GM23338 (cell line): Measurements from ENCODE around the gene MGAT3.

Experiments
- CREB1 ChIP-seq: fragments of 250-450 bp; sonication (Bioruptor Pico); IDR thresholded peaks from 2 replicates; pipeline ENCODE4 v1.5.0; 2020; ENCODE audit warnings: low read depth, mild to moderate bottlenecking, moderate library complexity
- CTCF ChIP-seq, 2 experiments: fragments of 200-600 bp in 1 of 2; sonication (generic) in 1 of 2; conservative IDR thresholded peaks; 2 replicates each; pipeline versions ENCODE4 v1.5.1 to v1.6.1; 2016 to 2017; ENCODE audit warnings: antibody characterized with exemption in 2 of 2, low read depth in 2 of 2, mild to moderate bottlenecking in 2 of 2, moderate library complexity in 1 of 2
- ETS1 ChIP-seq: IDR thresholded peaks from 2 replicates; pipeline ENCODE4 v1.6.1; 2016; ENCODE audit warnings: antibody characterized with exemption
- EZH2 ChIP-seq: fragments of 200-600 bp; sonication (generic); IDR thresholded peaks from one replicate; pipeline ENCODE4 v1.8.0; 2017; ENCODE audit warnings: antibody characterized with exemption, mild to moderate bottlenecking, low read depth; ENCODE audit not compliant: unreplicated experiment
- EZH2phosphoT487 ChIP-seq: fragments of 200-600 bp; sonication (generic); IDR thresholded peaks from one replicate; pipeline ENCODE4 v1.8.1; 2018; ENCODE audit warnings: antibody characterized with exemption; ENCODE audit not compliant: unreplicated experiment
- JUNB ChIP-seq: IDR thresholded peaks from one replicate; pipeline ENCODE4 v1.6.1; 2016; ENCODE audit warnings: antibody characterized with exemption; ENCODE audit not compliant: unreplicated experiment
- POLR2AphosphoS5 ChIP-seq: IDR thresholded peaks from 2 replicates; pipeline ENCODE4 v1.6.1; 2016; ENCODE audit warnings: antibody characterized with exemption, low read depth
- REST ChIP-seq: IDR thresholded peaks from one replicate; pipeline ENCODE4 v1.6.1; 2018; ENCODE audit warnings: antibody characterized with exemption; ENCODE audit not compliant: unreplicated experiment
- STAT1 ChIP-seq: IDR thresholded peaks from one replicate; pipeline ENCODE4 v1.6.1; 2016; ENCODE audit warnings: antibody characterized with exemption; ENCODE audit not compliant: unreplicated experiment
- ZNF462 ChIP-seq: fragments of 250-450 bp; sonication (Bioruptor Pico); IDR thresholded peaks from 2 replicates; pipeline ENCODE4 v1.5.0; 2020; ENCODE audit warnings: mild to moderate bottlenecking, moderate library complexity

- no peak for TF ChIP-seq EZH2
- no peak for TF ChIP-seq CTCF (conservative IDR thresholded peaks at IDR 0.05; ENCODE audit: low read depth in 2 of 2)
- TF ChIP-seq POLR2AphosphoS5, result no peak
- no peak for TF ChIP-seq ETS1
- TF ChIP-seq REST, result no peak
- no peak for TF ChIP-seq CREB1 (CRISPR knock-in tag)
- no peak for TF ChIP-seq EZH2phosphoT487
- TF ChIP-seq ZNF462 (CRISPR knock-in tag), result no peak
- TF ChIP-seq JUNB, result no peak
- TF ChIP-seq STAT1, result no peak
Measured at GRCh38 chr22:39443398-39443797, 13.4 kb upstream of the MGAT3 start.
